HG03521 (cell line): Measurements from ENCODE around the gene CSAG1.
"Not testable (repeated sequence)": the region's sequence is repeated elsewhere in the genome, so short reads cannot be mapped to it uniquely, and the experiment has no call there.

Source experiments
- ATAC-seq: cut with Tn5 transposase; IDR thresholded peaks from one replicate; pipeline ENCODE4 v1.9.1; 2021; ENCODE audit warnings: mild to moderate bottlenecking, moderate library complexity; ENCODE audit not compliant: unreplicated experiment

CSAG1 gene

GRCh38 chrX:152733261-152733975, at the start of gene CSAG1, which contains the start of gene MAGEA12:
TSS of gene CSAG1 (minus strand) at chrX:152733721. CDS start at chrX:152732460, 1,261 bp downstream.
TSS of gene MAGEA12 (plus strand) at chrX:152733757. CDS start at chrX:152736162, 2,405 bp downstream.
- no peak for ATAC-seq

- not testable (repeated sequence) for ATAC-seq
Measured at GRCh38 chrX:152769549-152770289, 36.2 kb upstream of the CSAG1 start, which contains the start of gene MAGEA6. TSS of gene MAGEA6 (minus strand) at chrX:152769689. CDS start at chrX:152767650, 2,039 bp downstream.

- not testable (repeated sequence) for ATAC-seq
Measured at GRCh38 chrX:152766562-152766961, 33.0 kb upstream of the CSAG1 start.

- not testable (repeated sequence) for ATAC-seq
Measured at GRCh38 chrX:152761582-152761981, 28.1 kb upstream of the CSAG1 start.

GRCh38 chrX:152759544-152759943, 26.0 kb upstream of the CSAG1 start:
- not testable (repeated sequence) for ATAC-seq

GRCh38 chrX:152758918-152759317, 25.4 kb upstream of the CSAG1 start, which contains the start of gene CSAG3:
TSS of gene CSAG3 (plus strand) at chrX:152759218.
- not testable (repeated sequence) for ATAC-seq

GRCh38 chrX:152754871-152755270, 21.4 kb upstream of the CSAG1 start:
- not testable (repeated sequence) for ATAC-seq

GRCh38 chrX:152753686-152754650, 20.4 kb upstream of the CSAG1 start, which contains the start of gene MAGEA2:
TSS of gene MAGEA2 (minus strand) at chrX:152753842. CDS start at chrX:152751363, 2,479 bp downstream.
- ATAC-seq: not testable (repeated sequence)

- no peak for ATAC-seq
Measured at GRCh38 chrX:152738560-152738959, 5.0 kb upstream of the CSAG1 start.

GRCh38 chrX:152736528-152736927, 3.0 kb upstream of the CSAG1 start:
- ATAC-seq: not testable (repeated sequence)

- ATAC-seq: no peak
Measured at GRCh38 chrX:152735860-152736511, 2.5 kb upstream of the CSAG1 start.

- no peak for ATAC-seq
Measured at GRCh38 chrX:152735101-152735500, 1.6 kb upstream of the CSAG1 start.

GRCh38 chrX:152734143-152734858, 780 bp upstream of the CSAG1 start:
- not testable (repeated sequence) for ATAC-seq

- ATAC-seq: no peak
Measured at GRCh38 chrX:152725409-152725808, 8.1 kb downstream of the CSAG1 start.

GRCh38 chrX:152713815-152714787, 19.4 kb downstream of the CSAG1 start, which contains the start of gene MAGEA2B:
TSS of gene MAGEA2B (plus strand) at chrX:152714628. CDS start at chrX:152717107, 2,479 bp downstream.
- ATAC-seq: not testable (repeated sequence)

GRCh38 chrX:152713195-152713594, 20.3 kb downstream of the CSAG1 start:
- not testable (repeated sequence) for ATAC-seq

- not testable (repeated sequence) for ATAC-seq
Measured at GRCh38 chrX:152709173-152709572, 24.3 kb downstream of the CSAG1 start, which contains the start of gene CSAG2. TSS of gene CSAG2 (minus strand) at chrX:152709273. CDS start at chrX:152709112, 161 bp downstream.

- not testable (repeated sequence) for ATAC-seq
Measured at GRCh38 chrX:152706500-152706899, 27.0 kb downstream of the CSAG1 start.
